Fibroblast of skin of right quadriceps (primary cell): ENCODE results near the gene LGR5.

ENCODE experiments used
- DNase-seq: peaks from one replicate; pipeline ENCODE4 v3.0.0-alpha.2; 2013

LGR5 gene, protein sequence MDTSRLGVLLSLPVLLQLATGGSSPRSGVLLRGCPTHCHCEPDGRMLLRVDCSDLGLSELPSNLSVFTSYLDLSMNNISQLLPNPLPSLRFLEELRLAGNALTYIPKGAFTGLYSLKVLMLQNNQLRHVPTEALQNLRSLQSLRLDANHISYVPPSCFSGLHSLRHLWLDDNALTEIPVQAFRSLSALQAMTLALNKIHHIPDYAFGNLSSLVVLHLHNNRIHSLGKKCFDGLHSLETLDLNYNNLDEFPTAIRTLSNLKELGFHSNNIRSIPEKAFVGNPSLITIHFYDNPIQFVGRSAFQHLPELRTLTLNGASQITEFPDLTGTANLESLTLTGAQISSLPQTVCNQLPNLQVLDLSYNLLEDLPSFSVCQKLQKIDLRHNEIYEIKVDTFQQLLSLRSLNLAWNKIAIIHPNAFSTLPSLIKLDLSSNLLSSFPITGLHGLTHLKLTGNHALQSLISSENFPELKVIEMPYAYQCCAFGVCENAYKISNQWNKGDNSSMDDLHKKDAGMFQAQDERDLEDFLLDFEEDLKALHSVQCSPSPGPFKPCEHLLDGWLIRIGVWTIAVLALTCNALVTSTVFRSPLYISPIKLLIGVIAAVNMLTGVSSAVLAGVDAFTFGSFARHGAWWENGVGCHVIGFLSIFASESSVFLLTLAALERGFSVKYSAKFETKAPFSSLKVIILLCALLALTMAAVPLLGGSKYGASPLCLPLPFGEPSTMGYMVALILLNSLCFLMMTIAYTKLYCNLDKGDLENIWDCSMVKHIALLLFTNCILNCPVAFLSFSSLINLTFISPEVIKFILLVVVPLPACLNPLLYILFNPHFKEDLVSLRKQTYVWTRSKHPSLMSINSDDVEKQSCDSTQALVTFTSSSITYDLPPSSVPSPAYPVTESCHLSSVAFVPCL

DNA sequence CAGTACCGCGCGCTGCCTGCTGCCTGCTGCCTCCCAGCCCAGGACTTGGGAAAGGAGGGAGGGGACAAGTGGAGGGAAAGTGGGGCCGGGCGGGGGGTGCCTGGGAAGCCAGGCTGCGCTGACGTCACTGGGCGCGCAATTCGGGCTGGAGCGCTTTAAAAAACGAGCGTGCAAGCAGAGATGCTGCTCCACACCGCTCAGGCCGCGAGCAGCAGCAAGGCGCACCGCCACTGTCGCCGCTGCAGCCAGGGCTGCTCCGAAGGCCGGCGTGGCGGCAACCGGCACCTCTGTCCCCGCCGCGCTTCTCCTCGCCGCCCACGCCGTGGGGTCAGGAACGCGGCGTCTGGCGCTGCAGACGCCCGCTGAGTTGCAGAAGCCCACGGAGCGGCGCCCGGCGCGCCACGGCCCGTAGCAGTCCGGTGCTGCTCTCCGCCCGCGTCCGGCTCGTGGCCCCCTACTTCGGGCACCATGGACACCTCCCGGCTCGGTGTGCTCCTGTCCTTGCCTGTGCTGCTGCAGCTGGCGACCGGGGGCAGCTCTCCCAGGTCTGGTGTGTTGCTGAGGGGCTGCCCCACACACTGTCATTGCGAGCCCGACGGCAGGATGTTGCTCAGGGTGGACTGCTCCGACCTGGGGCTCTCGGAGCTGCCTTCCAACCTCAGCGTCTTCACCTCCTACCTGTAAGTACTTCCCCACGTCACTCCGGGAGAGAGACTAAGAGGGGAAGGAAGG, at the start of gene LGR5:
LGR5 (plus strand) TSS at position 186 of the 732 bp plus-strand sequence; CDS start at position 469, 283 bp downstream.
- DNase-seq, result peak; percentile 33

DNA sequence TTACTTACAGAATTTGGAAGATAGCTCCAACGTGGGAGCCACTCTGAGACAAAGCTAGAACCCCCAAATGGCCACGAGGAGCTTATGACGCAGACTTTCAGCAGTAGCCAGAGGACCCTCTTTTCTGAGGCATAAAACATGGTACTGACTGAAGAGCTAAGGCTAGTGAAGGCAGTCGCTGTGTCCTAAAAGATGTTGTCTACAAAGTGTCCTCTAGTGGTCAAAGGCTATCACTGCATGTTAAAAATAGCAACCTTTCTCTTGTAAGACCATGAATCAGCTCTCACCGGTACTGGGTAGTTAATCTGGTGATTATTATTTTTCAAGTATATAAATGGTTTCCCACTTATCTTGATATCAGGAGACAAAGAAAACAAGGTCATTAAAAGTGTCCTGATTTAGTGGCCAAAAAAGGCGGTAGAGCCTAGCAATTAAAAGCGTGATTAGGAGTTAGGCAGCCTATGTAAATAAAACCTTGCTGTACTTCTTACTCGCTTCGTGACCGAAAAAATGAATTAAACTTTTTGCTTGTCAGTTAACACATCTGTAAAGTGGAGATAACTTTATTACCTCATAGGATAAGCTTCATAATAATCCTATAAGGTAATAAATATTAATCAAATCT, 47.0 kb upstream of the LGR5 start:
- DNase-seq, result peak; percentile 69

DNA sequence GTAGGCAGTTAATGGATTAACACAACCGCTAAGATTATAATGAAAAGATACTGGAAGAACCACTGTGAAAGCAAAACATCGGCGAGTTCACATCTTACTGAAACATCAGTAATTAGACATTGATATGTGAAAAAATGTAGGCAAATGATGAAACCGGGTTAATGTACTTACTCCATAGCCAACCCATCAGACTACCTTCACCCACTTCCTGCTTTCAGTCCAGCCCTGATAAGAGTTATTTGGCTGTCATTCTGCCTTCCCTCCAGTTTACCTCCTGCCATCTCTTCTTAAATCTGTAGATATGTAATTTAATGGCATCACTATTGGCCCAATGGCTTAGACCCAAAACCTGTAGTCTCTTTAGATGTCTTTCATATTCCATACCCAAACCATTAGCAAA, 46.0 kb upstream of the LGR5 start:
- DNase-seq, result no peak

DNA sequence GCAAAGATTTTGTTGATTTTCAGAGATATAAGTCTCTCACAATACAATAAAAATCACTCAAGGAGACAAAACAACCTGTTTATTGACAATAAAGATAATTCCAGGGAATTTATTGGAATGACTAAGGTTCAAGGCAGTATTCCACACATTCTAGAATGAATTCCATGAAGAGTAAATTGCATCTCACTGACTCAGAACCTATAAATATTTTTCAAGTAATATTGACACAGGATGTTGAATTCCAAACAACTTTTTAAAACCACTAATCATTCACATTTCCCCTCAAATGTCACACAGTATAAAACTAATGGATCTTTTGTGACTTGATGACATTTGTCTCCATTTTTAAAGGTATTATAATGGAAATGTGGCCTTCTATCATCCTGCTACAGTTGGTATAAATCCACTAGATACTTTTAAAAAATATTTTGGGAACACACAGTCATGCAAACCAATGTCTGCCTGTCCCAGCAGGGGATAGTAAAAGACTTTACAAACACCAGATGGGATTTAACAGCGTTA, 42.1 kb upstream of the LGR5 start:
- DNase-seq, result peak; percentile 85

DNA sequence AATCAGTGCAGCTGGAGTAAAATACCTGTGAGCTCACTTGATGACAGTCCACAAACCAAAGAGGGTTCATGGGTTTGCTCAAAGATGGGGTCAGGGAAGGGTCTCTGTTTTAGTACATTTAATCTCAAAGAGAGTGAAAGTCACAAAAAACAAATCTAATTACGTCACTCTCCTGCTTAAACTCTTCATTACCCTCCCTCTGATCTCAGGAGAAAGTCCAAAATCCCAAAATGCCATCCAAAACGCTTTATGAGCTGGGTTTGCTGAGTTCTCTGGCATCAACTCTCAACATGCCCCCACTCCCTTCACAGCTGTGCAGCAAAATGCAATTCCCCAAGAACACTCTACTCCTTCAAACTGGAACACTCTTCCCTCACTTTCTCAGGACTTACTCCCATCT, 40.4 kb upstream of the LGR5 start:
- DNase-seq, result no peak

DNA sequence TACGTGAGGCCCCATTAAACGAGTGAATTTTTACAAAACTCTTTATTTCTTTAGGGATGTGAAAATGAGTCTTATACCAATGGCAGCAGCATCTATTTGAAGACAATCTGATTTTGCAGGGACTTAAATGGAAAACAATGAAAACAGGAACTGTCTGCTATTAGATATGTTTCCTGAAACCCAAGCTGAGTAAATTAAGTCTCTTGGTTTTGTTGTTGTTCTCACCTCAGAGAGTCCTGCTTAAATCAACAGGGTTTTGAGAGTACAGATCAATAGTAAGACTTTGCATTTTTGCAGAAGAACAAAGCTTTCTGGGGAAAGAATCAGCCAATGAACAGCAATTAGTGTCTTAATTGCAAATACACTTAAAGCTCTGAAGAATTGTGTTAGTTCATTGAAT, 39.1 kb upstream of the LGR5 start:
- no peak for DNase-seq

DNA sequence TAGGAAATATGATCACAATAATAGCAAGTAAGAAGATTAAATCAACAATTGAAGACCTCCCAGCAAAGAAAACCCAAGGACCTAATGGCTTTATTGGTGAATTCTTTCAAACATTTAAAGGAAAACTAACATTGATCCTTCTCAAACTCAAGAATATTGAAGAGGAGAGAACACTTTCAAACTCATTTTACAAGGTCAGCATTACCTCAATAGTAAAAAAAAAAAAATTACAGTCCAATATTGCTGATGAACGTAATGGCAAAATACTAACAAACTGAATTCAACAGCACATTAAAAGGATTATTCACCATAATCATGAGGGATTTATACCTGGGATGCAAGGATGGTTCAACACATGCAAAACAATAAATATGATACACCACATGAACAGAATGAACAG, 33.7 kb upstream of the LGR5 start:
- DNase-seq, result no peak

DNA sequence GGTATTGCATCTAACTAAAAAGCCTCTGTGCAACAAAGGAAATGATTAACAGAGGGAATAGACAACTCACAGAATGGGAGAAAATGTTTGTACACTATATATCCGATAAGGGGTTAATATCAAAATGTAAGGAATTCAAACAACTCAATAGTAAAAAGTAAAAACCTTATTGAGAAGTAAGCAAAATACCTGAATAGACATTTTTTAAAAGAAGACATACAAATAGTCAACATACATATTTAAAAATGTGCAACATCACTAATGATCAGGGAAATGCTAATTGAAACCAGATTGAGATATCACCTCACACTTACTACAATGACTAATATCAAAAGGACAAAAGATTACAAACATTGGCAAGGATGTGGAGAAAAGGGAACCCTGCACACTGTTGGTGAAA, 31.9 kb upstream of the LGR5 start:
- DNase-seq, result no peak

DNA sequence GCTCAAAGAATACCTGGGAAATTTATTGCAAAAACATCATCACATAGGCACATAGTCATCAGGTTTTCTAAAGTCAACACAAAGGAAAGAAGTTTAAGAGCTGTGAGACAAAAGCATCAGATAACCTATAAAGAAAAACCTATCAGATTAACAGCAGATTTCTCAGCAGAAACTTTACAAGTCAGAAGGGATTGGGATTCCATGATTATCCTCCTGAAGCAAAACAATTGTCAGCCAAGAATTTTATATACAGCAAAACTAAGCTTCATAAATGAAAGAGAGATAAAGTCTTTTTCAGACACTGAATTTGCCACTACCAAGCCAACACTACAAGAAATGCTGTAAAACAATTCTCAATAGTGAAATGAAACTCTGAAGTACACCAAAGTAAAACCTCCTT, 28.8 kb upstream of the LGR5 start:
- no peak for DNase-seq

DNA sequence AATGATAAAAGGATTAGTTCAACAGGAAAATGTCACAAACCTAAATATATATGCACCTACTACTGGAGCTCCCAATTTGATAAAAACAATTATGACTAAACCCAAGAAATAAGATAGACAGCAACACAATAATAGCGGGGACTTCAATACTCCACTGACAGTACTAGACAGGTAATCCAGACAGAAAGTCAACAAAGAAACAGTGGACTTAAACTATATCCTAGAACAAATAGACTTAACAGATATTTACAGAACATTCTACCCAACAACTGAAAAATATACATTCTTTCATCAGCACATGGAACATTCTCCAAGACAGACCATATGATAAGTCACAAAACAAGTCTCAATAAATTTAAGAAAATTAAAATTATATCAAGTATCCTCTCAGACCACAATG, 28.0 kb upstream of the LGR5 start:
- DNase-seq, result no peak

DNA sequence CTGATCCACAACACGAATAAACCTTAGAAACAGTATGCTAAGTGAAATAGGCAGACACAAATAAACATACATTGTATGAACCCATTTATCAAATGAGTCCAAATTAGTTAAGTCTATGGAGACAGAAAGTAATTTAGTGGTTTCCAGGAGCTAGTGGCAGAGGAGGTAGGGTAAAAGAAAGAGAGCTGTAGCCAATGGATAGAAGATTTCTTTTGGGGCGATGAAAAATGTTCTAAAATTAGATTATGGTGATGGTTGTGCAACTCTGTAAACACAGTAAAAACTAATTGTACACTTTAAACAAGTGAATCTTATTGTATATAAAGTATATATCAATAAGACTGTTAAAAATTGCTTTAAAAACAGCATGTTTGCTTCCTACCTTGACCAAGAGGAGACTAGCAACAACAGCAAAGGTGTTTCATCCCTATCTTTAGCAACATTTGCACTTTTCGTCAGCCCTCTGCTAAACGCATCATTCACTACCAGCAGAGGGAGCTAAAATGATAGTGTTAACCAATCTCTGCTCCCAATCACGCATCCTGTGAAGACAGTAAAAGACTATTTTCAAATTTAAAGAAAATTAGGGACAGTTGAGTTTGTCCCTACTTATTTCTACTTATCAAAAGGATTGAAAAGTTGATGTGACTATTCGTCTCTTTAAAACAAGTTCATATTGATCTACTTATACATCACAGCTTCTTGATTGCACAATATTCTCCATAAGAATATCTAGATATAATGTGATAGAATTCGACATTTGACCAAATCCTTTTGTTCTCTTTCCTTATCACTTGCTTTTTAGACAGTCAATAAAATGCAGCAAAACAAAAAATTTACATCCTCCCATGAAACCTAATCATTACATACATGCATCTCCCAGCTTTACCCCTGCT, 24.0 kb upstream of the LGR5 start:
- DNase-seq, result peak; percentile 48

DNA sequence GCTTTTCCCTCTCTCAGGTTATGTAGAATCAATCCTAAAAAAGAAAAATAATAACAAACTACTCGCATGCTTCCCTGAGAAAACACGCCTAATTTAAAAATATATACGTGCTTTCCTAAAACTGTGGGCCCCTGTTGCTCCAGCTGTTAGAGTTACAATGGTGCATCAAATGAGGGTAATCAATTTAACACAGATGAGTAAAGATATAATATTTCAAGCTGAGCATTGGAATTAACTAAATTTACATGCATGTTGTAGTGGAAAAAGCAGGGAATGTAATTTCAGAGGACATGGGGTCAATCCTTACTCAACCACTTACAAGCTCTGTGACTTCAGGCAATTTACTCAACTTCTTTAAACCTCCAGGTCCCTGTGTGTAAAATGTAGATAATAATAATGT, 22.4 kb upstream of the LGR5 start:
- no peak for DNase-seq

DNA sequence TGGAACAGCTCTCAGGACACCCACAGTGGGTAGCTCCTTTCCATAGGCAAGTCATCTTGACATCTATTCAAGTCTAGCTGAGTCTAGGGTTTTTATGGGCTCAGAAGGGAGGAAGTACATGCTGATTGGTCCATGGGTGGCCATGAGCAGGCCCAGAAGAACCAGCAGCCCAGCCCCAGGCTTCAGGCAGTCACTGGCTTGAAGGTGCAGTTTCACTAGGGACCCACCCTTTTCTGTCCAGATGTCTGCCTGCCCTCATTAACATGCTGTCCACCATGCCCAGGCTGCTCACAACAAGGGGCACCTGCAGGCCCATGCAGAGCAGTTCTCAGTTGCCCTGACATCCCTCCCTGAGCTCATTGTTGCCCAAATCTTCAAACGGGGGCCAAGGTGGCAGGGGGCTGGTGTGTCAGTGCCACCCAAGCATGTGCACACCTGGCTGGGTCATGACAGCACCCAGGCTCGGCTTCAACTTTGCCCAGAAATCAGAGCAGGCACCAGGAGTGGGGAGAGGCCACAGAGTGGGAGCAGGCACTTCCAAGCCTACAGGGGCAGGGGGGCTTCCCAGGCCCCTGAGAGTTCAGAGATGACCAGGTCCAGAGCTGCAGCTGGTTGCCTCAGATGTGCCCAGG, 18.7 kb upstream of the LGR5 start:
- no peak for DNase-seq

DNA sequence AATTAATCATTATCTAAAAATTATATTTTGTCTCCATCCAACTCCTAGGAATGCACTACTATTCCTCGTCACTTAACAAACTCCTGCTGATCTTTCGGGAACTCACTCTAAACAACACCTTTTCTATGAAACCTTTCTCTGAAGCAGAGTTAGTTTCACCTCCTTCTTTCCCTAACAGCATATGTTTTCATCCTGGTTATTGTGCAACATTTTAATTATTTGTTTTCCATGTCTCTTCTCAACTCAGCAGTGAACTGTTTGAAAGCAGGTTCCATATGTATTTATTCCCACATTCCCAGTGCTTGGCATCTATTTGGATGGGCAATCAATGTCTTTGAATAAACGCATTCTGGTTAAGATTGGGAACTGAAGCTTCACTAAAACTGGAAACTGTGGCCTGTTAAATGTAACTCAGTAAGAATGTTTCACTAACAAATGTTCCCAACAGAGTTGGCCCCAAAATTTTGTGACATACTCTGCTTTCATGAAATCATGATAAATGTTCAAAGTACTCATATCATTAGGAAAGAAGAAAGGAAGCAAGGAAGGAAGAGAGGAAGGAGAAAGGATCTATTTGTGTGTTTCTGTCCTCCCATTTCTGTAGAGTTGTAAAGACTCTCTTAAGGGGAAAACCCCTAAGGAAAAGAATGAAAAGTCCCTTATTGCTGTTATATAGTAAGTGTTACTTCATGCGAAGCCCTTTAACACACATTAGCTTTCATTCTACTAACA, 13.9 kb upstream of the LGR5 start:
- no peak for DNase-seq

DNA sequence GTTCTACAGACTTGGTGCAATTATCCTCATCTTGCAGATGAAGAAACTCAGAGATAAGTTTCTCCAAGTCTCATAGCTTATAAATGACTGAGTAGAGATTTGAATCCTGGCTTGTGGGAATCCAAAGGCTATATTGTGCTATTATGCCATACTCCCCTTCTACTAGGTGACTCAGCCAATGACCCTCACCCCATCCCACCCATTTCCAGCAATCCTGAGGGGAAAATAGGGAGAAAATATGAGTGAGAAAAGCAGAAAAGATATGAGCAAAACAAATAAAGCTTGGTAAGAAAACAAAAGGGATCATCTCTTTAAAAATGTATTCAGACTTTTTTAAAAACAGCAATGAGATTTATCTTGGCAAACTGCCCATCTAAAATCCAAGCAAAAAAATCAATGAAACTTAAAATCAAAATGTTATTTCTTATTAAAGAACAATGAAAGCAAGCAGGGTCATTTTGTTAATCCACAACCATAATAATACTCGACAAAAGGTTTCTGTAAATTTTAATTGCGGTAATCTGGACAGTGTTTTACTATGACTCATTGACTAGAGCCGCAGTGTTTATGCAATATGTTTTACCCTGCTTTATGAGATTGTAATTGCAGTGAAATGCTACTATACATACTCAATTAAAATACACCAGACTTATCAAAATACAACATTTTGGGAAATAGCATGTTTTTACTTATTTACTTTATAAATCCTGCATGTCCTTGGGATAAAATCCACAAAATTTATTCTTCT, 13.1 kb upstream of the LGR5 start:
- DNase-seq, result no peak

DNA sequence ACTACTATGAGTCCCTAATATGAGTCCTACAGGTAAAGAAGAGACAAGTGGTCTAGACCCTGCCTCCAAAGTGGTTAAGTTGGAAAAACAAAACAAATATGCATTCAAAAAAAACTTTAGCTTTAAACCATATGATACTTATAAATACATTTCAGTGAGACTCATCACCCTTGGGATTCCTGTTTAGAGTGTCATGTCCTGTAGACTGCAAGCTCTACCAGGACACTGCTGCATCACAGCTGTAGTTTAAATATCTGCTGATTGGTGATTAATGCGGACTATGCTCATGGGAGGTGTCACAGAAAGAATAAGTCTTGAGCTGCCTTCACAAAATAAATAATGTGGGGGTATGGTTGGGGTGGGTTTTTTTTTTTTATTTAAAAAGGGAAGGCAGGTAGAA, 8.8 kb upstream of the LGR5 start:
- DNase-seq, result peak; percentile 46

DNA sequence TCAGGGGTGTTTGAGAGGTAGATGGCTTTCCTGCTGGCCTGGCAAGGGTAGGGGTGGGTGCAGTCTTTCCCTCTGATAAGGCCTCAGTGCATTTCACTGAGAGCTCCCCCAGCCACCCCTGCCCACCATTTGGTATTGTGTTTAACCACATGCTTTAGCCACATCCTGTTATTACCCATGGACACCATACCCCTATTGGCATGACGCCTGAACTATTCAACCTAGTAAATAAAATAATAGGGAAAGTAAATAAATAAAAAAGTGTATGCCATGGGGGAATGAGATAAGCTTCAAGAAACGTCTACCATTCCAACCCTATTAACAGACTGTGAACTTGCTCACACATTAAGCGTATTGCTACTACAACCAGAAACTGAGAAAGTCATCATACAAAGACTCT, 7.6 kb upstream of the LGR5 start:
- DNase-seq, result no peak

DNA sequence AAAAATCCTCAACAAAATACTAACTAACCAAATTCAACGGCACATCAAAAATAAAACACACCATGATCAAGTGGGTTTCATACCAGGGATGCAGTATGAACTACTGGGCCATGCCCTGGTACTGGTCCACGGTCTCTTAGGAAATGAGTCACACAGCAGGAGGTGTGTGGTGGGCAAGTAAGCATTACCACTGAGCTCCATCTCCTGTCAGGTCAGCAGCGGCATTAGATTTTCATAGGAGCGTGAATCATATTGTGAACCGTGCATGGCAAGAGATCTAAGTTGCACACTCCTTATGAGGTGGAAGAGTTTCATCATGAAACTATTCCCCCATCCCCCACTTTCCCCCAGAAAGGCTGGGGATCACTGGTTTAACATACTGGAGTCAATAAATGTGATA, 6.7 kb upstream of the LGR5 start:
- no peak for DNase-seq

DNA sequence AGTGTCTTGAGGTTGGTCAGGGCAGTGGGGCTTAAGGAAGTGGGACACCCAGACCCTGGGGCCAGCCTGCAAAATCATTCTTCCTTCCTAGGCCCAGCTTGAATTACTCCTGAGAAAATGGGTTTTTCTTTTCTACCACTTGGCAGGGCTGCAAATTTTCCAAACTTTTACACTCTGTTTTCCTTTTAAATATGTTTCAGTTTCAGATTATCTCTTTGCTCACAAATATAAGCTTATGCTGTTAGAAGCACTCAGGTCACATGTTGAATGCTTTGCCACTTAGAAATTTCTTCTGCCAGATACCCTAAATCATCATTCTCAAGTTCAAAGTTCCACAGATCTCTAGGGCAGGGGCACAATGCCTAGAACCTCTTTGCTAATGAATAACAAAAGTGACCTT, 2.9 kb upstream of the LGR5 start:
- DNase-seq, result no peak
